HEK293 (cell line): ENCODE results near the gene MYEF2.

ENCODE experiments used
- CTCF ChIA-PET: fragments of 350-600 bp; formaldehyde crosslinking; extraction: SDS; loops from one replicate; lab custom pipeline; 2021; ENCODE audit warnings: antibody characterized with exemption; lab: Yijun Ruan, JAX
- POLR2A ChIA-PET: fragments of 300-600 bp; formaldehyde crosslinking; extraction: SDS; loops from one replicate; lab custom pipeline; 2020; ENCODE audit warnings: antibody characterized with exemption, inconsistent platforms; lab: Yijun Ruan, JAX
- H3K27ac ChIP-seq: fragments of 200-500 bp; sonication (Bioruptor generic); 2 replicates; pipeline ENCODE4 v1.5.1; 2014; ENCODE audit warnings: low read depth, low read length, control low read depth, inconsistent platforms; ENCODE audit errors: extremely low read depth
- H3K36me3 ChIP-seq, 2 experiments: fragments of 200-500 bp in 1 of 2; sonication (Bioruptor generic) in 1 of 2; 1 replicate in 1 of 2; 2 replicates in 1 of 2; pipeline ENCODE4 v1.5.1; 2014 to 2017; ENCODE audit warnings: inconsistent platforms in 2 of 2, low read length in 2 of 2; ENCODE audit not compliant: control insufficient read depth in 2 of 2, insufficient read depth in 1 of 2
- H3K4me1 ChIP-seq: fragments of 200-500 bp; sonication (Bioruptor generic); 2 replicates; pipeline ENCODE4 v1.5.1; 2014; ENCODE audit warnings: mild to moderate bottlenecking, low read length, inconsistent platforms; ENCODE audit not compliant: control insufficient read depth, insufficient read depth
- H3K4me3 ChIP-seq: 2 replicates; pipeline ENCODE4 v1.5.1; 2011; ENCODE audit warnings: low read depth, mild to moderate bottlenecking, control low read depth, low read length, moderate library complexity
- H3K9me3 ChIP-seq: fragments of 200-500 bp; sonication (Bioruptor generic); 2 replicates; pipeline ENCODE4 v1.5.1; 2014; ENCODE audit warnings: low read depth, low read length, inconsistent platforms; ENCODE audit not compliant: control insufficient read depth, insufficient read depth
- HOXA7 ChIP-seq: sonication (generic); formaldehyde crosslinking; IDR thresholded peaks from 2 replicates; pipeline ENCODE4 v1.8.1; 2022; ENCODE audit warnings: missing genetic modification reagents, borderline replicate concordance
- PRDM1 ChIP-seq: fragments of 450-650 bp; formaldehyde crosslinking; IDR thresholded peaks from 2 replicates; pipeline ENCODE4; 2016; ENCODE audit warnings: missing biosample characterization, missing genetic modification characterization
- SCRT2 ChIP-seq: fragments of 450-650 bp; formaldehyde crosslinking; IDR thresholded peaks from 2 replicates; pipeline ENCODE4 v1.5.1; 2016; ENCODE audit warnings: missing biosample characterization, missing genetic modification characterization
- WT1 ChIP-seq: fragments of 450-650 bp; formaldehyde crosslinking; IDR thresholded peaks from 2 replicates; pipeline ENCODE4 v1.5.1; 2016; ENCODE audit warnings: missing biosample characterization, missing genetic modification characterization
- ZBTB48 ChIP-seq: fragments of 450-650 bp; formaldehyde crosslinking; IDR thresholded peaks from 2 replicates; pipeline ENCODE4 v1.5.1; 2016; ENCODE audit warnings: missing biosample characterization, missing genetic modification characterization
- ZFP69B ChIP-seq: fragments of 450-650 bp; formaldehyde crosslinking; IDR thresholded peaks from 2 replicates; pipeline ENCODE4 v1.5.1; 2016; ENCODE audit warnings: missing biosample characterization, missing genetic modification characterization
- ZNF157 ChIP-seq: fragments of 450-650 bp; formaldehyde crosslinking; IDR thresholded peaks from 2 replicates; pipeline ENCODE4 v1.5.1; 2016; ENCODE audit warnings: missing biosample characterization, missing genetic modification characterization
- ZNF335 ChIP-seq: fragments of 450-650 bp; formaldehyde crosslinking; conservative IDR thresholded peaks from 2 replicates; pipeline ENCODE4 v1.5.1; 2016; ENCODE audit warnings: missing biosample characterization, missing genetic modification characterization
- ZNF341 ChIP-seq: fragments of 450-650 bp; formaldehyde crosslinking; IDR thresholded peaks from 2 replicates; pipeline ENCODE4; 2016; ENCODE audit warnings: low read depth, missing biosample characterization, missing genetic modification characterization
- ZNF391 ChIP-seq: fragments of 450-650 bp; formaldehyde crosslinking; IDR thresholded peaks from 2 replicates; pipeline ENCODE4 v1.5.1; 2016; ENCODE audit warnings: low read depth, missing biosample characterization, missing genetic modification characterization, borderline replicate concordance
- ZNF561 ChIP-seq: fragments of 450-650 bp; IDR thresholded peaks from 2 replicates; pipeline ENCODE4 v1.5.1; 2018; ENCODE audit warnings: missing biosample characterization, missing genetic modification characterization, borderline replicate concordance
- ZNF571 ChIP-seq: fragments of 450-650 bp; formaldehyde crosslinking; IDR thresholded peaks from 2 replicates; pipeline ENCODE4 v1.5.0; 2017; ENCODE audit warnings: missing biosample characterization, missing genetic modification characterization
- ZNF629 ChIP-seq: fragments of 450-650 bp; formaldehyde crosslinking; IDR thresholded peaks from 2 replicates; pipeline ENCODE4 v1.5.1; 2017; ENCODE audit warnings: missing biosample characterization, missing genetic modification characterization
- ZNF654 ChIP-seq: fragments of 450-650 bp; formaldehyde crosslinking; IDR thresholded peaks from 2 replicates; pipeline ENCODE4 v1.5.1; 2016; ENCODE audit warnings: low read depth, missing biosample characterization, missing genetic modification characterization
- ZNF692 ChIP-seq: fragments of 450-650 bp; formaldehyde crosslinking; IDR thresholded peaks from 2 replicates; pipeline ENCODE4 v1.5.1; 2016; ENCODE audit warnings: missing biosample characterization, missing genetic modification characterization
- ZNF707 ChIP-seq: fragments of 450-650 bp; formaldehyde crosslinking; IDR thresholded peaks from 2 replicates; pipeline ENCODE4 v1.5.1; 2016; ENCODE audit warnings: missing biosample characterization, missing genetic modification characterization
- ZSCAN23 ChIP-seq: fragments of 450-650 bp; formaldehyde crosslinking; IDR thresholded peaks from 2 replicates; pipeline ENCODE4 v1.5.1; 2016; ENCODE audit warnings: missing biosample characterization, missing genetic modification characterization
- TF ChIP-seq, protein P1 (sequence below): fragments of 450-650 bp; formaldehyde crosslinking; IDR thresholded peaks from 2 replicates; pipeline ENCODE4 v1.5.1; 2016; ENCODE audit warnings: missing biosample characterization, missing genetic modification characterization, low read depth
- TF ChIP-seq, protein P2 (sequence below): fragments of 450-650 bp; formaldehyde crosslinking; IDR thresholded peaks from 2 replicates; pipeline ENCODE4 v1.5.1; 2016; ENCODE audit warnings: missing biosample characterization, missing genetic modification characterization, borderline replicate concordance
- TF ChIP-seq, protein P3 (sequence below): fragments of 450-650 bp; formaldehyde crosslinking; IDR thresholded peaks from 2 replicates; pipeline ENCODE4 v1.5.1; 2016; ENCODE audit warnings: missing biosample characterization, missing genetic modification characterization

MYEF2 gene

DNA sequence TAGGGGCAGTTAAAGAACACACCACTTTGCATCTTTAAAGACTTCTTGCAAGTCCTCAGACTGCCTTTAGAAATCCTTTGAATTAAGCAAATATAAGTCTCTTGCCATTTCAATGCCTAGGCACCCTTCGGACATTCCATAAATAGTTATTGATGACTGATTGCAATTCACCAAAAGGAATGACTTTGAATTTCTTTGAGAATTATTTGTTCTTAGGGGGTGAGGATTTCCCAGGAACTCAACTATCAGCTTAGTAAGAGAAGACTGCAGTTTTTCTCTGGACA is 495 bp upstream of the MYEF2 start:
- POLR2A ChIA-PET = interaction anchor here (1.2 kb wide), 1 partner anchor 59 kb away, joined by 3 read pairs; no protein-coding TSS in a partner anchor
- no peaks in the 10 kb centered on the region for H3K4me1 ChIP-seq
- no peaks in the 10 kb centered on the region for H3K9me3 ChIP-seq
- H3K27ac ChIP-seq = no peak overlapping the region
- H3K4me3 ChIP-seq = peak overlapping the region; percentile 60
- TF ChIP-seq ZNF157 = no peak
- 0 out of 2 replicates have a peak, but pooled peaks have one; percentile 5 for TF ChIP-seq ZNF341 (tag by site-specific recombination)
- TF ChIP-seq, all 188 proteins: peak for 1
- CTCF ChIA-PET = no interaction called here
- no peaks in the 10 kb centered on the region for H3K36me3 ChIP-seq

- POLR2A ChIA-PET = no interaction called here
- H3K36me3 ChIP-seq = no peaks in the 10 kb centered on the region
- H3K4me1 ChIP-seq = no peaks in the 10 kb centered on the region
- peak overlapping the region; percentile 90 for H3K27ac ChIP-seq
- no peaks in the 10 kb centered on the region; the same call in 1 of the 2 replicates for H3K9me3 ChIP-seq
- CTCF ChIA-PET = interaction anchor here (0.6 kb wide), 1 partner anchor 375 kb away, joined by 4 read pairs; no protein-coding TSS in a partner anchor
- peak overlapping the region; percentile 60 for H3K4me3 ChIP-seq
- TF ChIP-seq ZNF692 = peak; percentile 48; the same call in 1 of the 2 replicates
- TF ChIP-seq ZNF629 = 0 out of 2 replicates have a peak, but pooled peaks have one; percentile 26
- peak; percentile 41 for TF ChIP-seq ZNF335
- TF ChIP-seq, protein P1, sequence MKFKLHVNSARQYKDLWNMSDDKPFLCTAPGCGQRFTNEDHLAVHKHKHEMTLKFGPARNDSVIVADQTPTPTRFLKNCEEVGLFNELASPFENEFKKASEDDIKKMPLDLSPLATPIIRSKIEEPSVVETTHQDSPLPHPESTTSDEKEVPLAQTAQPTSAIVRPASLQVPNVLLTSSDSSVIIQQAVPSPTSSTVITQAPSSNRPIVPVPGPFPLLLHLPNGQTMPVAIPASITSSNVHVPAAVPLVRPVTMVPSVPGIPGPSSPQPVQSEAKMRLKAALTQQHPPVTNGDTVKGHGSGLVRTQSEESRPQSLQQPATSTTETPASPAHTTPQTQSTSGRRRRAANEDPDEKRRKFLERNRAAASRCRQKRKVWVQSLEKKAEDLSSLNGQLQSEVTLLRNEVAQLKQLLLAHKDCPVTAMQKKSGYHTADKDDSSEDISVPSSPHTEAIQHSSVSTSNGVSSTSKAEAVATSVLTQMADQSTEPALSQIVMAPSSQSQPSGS (tag by site-specific recombination) = peak; percentile 95
- peak; percentile 64 for TF ChIP-seq ZFP69B (tag by site-specific recombination)
- no peak for TF ChIP-seq ZNF391 (tag by site-specific recombination)
- no peak for TF ChIP-seq ZNF654 (tag by site-specific recombination)
- no peak for TF ChIP-seq HOXA7
- no peak for TF ChIP-seq ZNF571 (tag by site-specific recombination)
- TF ChIP-seq ZSCAN23 (tag by site-specific recombination) = no peak
- TF ChIP-seq WT1 (tag by site-specific recombination) = peak; percentile 37; the same call in 1 of the 2 replicates
- TF ChIP-seq ZNF707 (tag by site-specific recombination) = no peak
Measured at GRCh38 chr15:48177383-48177765, 721 bp downstream of the MYEF2 start.

GRCh38 chr15:48176957-48177356 is 1.1 kb downstream of the MYEF2 start:
- POLR2A ChIA-PET = no interaction called here
- H3K4me1 ChIP-seq = no peaks in the 10 kb centered on the region
- no peaks in the 10 kb centered on the region; the same call in 1 of the 2 replicates for H3K9me3 ChIP-seq
- H3K4me3 ChIP-seq = peak overlapping the region; percentile 60
- CTCF ChIA-PET = interaction anchor here (0.6 kb wide), 1 partner anchor 376 kb away, joined by 4 read pairs; no protein-coding TSS in a partner anchor
- no peaks in the 10 kb centered on the region for H3K36me3 ChIP-seq
- no peak overlapping the region for H3K27ac ChIP-seq
- TF ChIP-seq, protein P2, sequence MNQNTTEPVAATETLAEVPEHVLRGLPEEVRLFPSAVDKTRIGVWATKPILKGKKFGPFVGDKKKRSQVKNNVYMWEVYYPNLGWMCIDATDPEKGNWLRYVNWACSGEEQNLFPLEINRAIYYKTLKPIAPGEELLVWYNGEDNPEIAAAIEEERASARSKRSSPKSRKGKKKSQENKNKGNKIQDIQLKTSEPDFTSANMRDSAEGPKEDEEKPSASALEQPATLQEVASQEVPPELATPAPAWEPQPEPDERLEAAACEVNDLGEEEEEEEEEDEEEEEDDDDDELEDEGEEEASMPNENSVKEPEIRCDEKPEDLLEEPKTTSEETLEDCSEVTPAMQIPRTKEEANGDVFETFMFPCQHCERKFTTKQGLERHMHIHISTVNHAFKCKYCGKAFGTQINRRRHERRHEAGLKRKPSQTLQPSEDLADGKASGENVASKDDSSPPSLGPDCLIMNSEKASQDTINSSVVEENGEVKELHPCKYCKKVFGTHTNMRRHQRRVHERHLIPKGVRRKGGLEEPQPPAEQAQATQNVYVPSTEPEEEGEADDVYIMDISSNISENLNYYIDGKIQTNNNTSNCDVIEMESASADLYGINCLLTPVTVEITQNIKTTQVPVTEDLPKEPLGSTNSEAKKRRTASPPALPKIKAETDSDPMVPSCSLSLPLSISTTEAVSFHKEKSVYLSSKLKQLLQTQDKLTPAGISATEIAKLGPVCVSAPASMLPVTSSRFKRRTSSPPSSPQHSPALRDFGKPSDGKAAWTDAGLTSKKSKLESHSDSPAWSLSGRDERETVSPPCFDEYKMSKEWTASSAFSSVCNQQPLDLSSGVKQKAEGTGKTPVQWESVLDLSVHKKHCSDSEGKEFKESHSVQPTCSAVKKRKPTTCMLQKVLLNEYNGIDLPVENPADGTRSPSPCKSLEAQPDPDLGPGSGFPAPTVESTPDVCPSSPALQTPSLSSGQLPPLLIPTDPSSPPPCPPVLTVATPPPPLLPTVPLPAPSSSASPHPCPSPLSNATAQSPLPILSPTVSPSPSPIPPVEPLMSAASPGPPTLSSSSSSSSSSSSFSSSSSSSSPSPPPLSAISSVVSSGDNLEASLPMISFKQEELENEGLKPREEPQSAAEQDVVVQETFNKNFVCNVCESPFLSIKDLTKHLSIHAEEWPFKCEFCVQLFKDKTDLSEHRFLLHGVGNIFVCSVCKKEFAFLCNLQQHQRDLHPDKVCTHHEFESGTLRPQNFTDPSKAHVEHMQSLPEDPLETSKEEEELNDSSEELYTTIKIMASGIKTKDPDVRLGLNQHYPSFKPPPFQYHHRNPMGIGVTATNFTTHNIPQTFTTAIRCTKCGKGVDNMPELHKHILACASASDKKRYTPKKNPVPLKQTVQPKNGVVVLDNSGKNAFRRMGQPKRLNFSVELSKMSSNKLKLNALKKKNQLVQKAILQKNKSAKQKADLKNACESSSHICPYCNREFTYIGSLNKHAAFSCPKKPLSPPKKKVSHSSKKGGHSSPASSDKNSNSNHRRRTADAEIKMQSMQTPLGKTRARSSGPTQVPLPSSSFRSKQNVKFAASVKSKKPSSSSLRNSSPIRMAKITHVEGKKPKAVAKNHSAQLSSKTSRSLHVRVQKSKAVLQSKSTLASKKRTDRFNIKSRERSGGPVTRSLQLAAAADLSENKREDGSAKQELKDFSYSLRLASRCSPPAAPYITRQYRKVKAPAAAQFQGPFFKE (tag by site-specific recombination) = no peak
- no peak for TF ChIP-seq PRDM1
- no peak for TF ChIP-seq SCRT2 (tag by site-specific recombination)
- TF ChIP-seq, protein P3, sequence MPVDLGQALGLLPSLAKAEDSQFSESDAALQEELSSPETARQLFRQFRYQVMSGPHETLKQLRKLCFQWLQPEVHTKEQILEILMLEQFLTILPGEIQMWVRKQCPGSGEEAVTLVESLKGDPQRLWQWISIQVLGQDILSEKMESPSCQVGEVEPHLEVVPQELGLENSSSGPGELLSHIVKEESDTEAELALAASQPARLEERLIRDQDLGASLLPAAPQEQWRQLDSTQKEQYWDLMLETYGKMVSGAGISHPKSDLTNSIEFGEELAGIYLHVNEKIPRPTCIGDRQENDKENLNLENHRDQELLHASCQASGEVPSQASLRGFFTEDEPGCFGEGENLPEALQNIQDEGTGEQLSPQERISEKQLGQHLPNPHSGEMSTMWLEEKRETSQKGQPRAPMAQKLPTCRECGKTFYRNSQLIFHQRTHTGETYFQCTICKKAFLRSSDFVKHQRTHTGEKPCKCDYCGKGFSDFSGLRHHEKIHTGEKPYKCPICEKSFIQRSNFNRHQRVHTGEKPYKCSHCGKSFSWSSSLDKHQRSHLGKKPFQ (tag by site-specific recombination) = no peak
- no peak for TF ChIP-seq WT1 (tag by site-specific recombination)
- TF ChIP-seq ZNF561 (tag by site-specific recombination) = no peak
- no peak for TF ChIP-seq ZBTB48 (tag by site-specific recombination)
- TF ChIP-seq, protein P1 (tag by site-specific recombination) = no peak
